Nucleus accumbens (tissue), 56 donors: ENCODE measurements around the gene UBL4A.
A peak's percentile ranks its signal among the peaks of the same experiment; 100 is the strongest.

Experiments
- DNase-seq, 56 donors: peaks; one replicate each; lab custom pipeline; 2025; lab: John Stamatoyannopoulos, UW

UBL4A gene

DNA sequence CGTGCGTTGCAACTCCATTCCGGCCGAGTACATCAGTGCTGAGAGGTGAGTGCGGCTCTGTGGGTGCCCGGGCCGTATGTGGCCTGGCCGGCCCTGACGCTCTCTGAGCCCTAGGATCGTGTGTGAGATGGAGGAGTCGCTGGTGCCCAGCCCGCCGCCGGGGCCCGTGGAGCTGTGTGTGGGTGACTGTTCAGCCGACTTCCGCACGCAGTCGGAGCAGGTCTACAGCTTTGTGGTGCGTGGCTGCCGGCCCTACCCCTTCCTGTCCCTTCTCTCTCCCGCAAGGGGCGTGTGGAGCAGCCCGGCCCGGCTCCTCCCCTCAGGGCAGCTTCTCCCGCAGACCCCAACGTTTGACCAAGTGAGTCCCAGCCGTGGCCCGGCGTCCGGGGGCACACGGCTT lies 20.4 kb downstream of the UBL4A start:
- DNase-seq, result no peak

DNA sequence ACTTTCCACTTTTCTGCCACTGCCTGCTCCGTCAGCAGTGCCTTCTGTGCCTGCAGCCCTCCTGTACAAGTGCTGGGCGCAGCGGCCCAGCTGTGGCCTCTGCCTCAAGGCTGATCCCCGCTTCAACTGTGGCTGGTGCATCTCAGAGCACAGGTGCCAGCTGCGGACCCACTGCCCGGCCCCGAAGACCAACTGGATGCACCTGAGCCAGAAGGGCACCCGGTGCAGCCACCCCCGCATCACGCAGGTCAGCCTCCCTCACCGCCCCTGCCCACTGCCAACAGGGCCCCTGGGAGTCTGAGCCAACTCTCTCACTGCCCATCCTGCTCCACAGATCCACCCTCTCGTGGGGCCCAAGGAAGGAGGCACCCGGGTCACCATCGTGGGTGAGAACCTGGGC lies 20.8 kb downstream of the UBL4A start:
- no peak for DNase-seq

DNA sequence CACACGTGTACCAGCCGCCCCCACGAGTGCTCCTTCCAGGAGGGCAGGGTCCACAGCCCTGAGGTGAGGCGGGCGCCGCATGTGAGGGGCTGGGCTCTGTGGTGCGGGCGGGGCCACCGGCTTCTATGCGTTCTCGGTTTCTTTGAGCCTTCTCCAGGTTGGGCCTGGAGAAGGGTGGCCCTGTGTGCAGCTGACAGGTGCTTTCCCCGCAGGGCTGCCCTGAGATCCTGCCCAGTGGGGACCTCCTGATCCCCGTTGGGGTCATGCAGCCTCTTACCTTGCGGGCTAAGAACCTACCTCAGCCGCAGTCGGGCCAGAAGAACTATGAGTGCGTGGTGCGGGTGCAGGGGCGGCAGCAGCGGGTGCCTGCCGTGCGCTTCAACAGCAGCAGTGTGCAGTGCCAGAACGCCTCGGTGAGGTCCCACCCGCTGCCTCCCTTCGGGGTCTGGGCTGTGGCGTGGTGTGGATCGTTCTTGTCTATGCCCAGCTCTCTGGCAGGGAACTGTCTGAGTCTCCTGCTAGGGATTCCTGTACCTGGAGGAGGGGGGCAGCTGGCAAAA lies 21.5 kb downstream of the UBL4A start:
- no peak for DNase-seq

DNA sequence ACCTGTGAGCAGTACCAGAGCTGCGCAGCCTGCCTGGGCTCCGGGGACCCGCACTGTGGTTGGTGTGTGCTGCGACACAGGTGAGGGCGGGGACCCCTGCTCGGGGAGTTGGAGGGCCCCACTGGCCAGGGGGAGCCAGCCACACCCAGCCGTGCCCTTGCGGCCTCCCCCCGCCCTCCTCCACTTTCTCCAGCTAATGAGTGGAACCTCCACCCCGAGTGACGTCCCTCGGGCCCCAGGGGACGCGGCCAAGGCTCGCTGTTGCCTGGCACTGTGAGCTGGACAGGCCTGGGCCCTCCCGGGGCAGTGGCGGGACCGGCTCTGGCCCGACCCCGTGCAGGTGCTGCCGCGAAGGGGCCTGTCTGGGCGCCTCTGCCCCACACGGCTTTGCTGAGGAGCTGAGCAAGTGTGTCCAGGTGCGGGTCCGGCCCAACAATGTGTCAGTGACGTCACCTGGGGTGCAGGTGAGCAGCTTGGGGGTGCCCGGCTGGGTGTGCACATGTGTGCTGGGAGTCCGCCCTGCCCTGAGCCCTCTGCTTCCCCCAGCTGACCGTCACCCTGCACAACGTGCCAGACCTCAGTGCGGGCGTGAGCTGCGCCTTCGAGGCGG lies 22.7 kb downstream of the UBL4A start:
- no peak for DNase-seq

DNA sequence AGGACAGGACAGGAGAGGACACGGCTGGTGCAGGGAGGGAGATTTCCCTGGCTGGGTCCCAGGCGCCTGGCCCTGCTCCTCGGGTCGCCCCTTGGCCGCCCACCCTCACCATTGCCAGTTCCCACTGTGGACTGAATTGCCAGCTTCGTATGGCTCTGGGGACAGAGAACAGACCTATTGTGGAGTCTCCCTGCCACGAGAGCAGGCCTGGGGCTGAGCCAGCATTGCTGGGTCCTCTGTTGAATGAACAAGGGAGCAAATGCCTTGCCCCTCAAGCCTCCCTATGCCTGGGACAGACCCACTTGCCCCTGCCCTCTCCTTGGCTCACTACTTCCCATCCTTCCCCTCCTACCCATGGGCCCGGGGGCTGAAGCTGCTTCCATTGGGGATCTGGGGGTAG lies 24.0 kb downstream of the UBL4A start:
- DNase-seq, result peak in 27 of 56 donors; percentile 1 to 59 (median 10)

DNA sequence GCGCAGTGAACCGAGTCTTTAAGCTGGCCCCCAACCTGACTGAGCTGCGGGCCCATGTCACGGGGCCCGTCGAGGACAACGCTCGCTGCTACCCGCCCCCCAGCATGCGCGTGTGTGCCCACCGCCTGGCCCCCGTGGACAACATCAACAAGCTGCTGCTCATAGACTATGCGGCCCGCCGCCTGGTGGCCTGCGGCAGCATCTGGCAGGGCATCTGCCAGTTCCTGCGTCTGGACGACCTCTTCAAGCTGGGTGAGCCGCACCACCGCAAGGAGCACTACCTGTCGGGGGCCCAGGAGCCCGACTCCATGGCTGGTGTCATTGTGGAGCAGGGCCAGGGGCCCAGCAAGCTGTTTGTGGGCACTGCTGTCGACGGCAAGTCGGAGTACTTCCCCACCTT lies 26.1 kb downstream of the UBL4A start:
- DNase-seq, result peak in 2 of 56 donors; percentile 1 to 23

DNA sequence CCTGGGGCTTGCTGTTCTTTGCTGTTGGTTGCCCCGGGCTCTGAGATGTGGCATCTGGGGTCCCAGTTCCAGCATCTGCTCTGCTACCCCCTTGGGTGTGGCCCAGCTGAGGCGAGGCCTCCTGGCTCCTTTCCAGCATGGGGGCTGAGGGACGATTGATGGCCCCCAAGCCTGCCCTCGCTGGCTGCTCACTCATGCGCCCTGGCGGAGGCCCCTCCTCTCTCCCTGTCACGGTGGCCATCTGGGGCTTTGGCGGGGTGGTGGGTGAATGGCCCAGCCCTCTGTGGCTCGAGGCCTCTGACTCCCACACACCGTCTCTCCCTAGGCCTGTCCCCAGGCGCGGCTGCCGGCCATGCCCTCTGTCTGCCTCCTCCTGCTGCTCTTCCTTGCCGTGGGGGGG lies 26.6 kb downstream of the UBL4A start:
- DNase-seq, result no peak

GRCh38 chrX:154458954-154459778 lies 27.2 kb downstream of the UBL4A start:
- DNase-seq, result peak in 20 of 56 donors; percentile 2 to 35 (median 12)

- DNase-seq, result peak in 31 of 56 donors; percentile 3 to 70 (median 33)
These were observed 28.1 kb downstream of the UBL4A start, which contains the start of gene PLXNA3 for GRCh38 chrX:154458116-154458953. Gene PLXNA3, plus strand, starts transcription at chrX:154458281. Its CDS starts 1,903 bp downstream, at chrX:154460184.

- peak in 19 of 56 donors; percentile 6 to 64 (median 34) for DNase-seq
These were observed 28.8 kb downstream of the UBL4A start for GRCh38 chrX:154457491-154458115.

- peak in 26 of 56 donors; percentile 1 to 59 (median 15) for DNase-seq
These were observed 33.6 kb downstream of the UBL4A start for GRCh38 chrX:154452823-154453222.

GRCh38 chrX:154450312-154450711 lies 36.1 kb downstream of the UBL4A start:
- DNase-seq, result peak in 20 of 56 donors; percentile 1 to 58 (median 12)

GRCh38 chrX:154449618-154450017 lies 36.8 kb downstream of the UBL4A start:
- no peak for DNase-seq

DNA sequence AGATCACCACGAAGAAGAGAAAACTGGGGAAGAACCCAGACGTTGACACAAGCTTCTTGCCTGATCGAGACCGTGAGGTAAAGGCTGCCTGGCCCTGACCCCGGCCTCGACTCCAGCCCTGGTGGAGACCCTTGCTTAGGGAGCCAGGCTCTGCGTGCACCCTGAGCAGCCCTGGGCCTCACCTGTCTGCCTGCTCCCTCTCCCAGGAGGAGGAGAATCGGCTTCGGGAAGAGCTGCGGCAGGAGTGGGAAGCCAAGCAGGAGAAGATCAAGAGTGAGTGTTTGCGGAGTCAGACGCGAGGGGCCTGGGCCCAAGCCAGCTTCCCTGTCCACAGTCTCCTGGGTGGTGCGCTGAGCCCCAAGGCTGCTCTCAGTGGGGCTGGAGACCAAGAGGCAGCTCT lies 37.9 kb downstream of the UBL4A start:
- no peak for DNase-seq

GRCh38 chrX:154446430-154446829 lies 40.0 kb downstream of the UBL4A start:
- no peak for DNase-seq

DNA sequence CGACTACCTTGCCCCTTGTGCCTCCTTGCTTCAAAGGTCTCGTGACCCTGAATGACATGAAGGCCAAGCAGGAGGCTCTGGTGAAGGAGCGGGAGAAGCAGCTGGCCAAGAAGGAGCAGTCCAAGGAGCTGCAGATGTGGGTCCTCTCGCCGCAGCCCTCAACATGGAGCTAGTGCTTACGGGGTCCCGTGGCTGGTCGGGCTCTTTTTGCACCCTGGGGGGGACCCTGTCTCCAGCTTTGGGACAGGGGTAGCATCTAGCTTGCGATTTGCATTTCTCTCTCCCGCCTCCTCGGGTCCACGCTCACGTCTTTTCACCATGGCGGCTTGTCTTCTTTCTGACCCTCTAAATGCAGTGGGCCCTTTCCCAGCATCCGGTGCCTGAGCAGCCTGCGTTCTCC lies 40.6 kb downstream of the UBL4A start:
- DNase-seq, result no peak

DNA sequence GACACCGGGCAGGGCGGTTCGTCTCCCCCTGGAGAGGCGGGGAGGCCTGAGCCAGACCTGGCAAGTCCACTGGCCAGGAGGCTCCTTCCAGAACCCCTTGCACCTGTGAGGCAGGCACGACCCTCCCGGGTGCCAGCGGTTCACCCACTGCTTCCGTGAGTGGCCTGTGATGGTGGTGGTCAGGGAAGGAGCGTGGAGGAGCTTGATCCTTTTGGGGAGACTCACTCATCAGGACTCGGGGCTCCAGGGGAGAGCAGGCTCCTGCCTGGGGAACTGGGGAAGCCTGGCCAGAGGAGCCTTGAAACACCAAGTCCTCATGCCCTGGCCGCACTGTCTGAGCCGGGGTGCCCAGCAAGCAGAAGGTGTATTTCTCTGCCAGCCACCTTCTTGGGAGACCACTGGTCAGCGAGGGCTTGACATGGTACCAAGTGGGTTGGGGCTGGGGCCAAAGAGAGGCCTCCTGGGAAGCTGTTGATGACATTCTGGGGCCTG lies 41.6 kb downstream of the UBL4A start:
- DNase-seq, result no peak

DNA sequence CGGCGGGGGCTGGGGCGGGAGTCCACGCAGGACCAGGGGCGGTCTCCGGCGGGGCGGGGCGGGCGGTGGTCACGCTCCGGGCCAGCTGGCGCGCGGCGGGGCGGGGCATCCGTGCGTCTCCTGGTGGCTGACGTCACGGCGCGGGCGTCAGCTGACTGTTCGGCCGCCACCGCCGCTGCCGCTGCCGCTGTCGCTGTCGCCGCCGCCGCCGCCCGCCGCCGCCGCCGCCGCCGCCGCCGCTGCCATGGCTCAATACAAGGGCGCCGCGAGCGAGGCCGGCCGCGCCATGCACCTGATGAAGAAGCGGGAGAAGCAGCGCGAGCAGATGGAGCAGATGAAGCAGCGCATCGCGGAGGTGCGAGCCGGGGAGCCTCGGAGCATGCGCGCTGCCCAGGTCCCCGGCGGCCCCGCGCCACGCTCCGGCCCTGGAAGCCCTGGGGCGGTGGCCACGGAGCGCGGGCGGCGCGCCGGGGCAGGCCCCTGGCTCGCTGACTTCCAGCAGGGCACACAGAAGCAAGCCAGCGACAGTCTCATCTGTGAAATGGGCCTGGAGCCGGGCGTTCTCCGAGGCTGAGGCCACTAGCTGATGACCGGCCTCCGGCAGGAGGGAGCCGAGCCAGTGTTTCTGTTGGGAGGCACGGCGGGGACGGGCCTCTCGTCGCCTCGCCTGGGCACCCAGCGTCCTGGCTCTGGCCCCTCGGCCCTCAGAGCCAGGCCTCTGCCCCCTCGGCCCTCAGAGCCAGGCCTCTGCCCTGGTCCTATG lies 42.2 kb downstream of the UBL4A start, which contains the start of gene FAM50A:
FAM50A (plus strand) TSS at position 150 of the 763 bp plus-strand sequence; CDS start at position 245, 95 bp downstream.
- DNase-seq, result peak in 48 of 56 donors; percentile 21 to 82 (median 53)

- no peak for DNase-seq
These were observed 42.9 kb downstream of the UBL4A start for GRCh38 chrX:154443479-154443910.
